ENCODE measurements around the gene DACT2. TPM values are rescaled to one million over a fixed set of nuclear protein-coding genes. Genes with fewer than 3 reads are reported as not detected.

Gene DACT2
- total and polyA plus RNA-seq, 10 of the 15 experiments (the other 5 are each of a cell fraction or from before 2014, with no cell fraction given): not detected

- H3K79me2 ChIP-seq (ENCODE audit: control insufficient read depth, insufficient read depth, low read length): no peaks in the 10 kb centered on the region
- no peaks in the 10 kb centered on the region for H4K20me1 ChIP-seq (ENCODE audit: control insufficient read depth, insufficient read depth)
- SMC1A ChIA-PET (ENCODE audit: uncharacterized antibody, unreplicated experiment): interaction anchor here (0.5 kb wide), 1 partner anchor 17 kb away, joined by 3 read pairs; no protein-coding TSS in a partner anchor
- WGBS (ENCODE audit: insufficient coverage, insufficient replicate concordance, low lambda C conversion rate, missing lambda C conversion rate): 10% methylated on average over 12 of the region's 12 CpGs
- no peak overlapping the region for H2AFZ ChIP-seq (ENCODE audit: control insufficient read depth, low read depth, low read length)
- no peaks in the 10 kb centered on the region for H3K27me3 ChIP-seq (replicated peaks in 1 of 2; ENCODE audit: control insufficient read depth in 2 of 2, insufficient read depth in 2 of 2, low read length in 1 of 2)
- in situ Hi-C loops (cut with MboI) (no loop called here), intact Hi-C loops (cut with micrococcal nuclease; ENCODE audit: unreplicated experiment) (no loop called here)
- H3K4me3 ChIP-seq: no peak overlapping the region
- BruUV-seq (replicated peaks): no TSS peak
- POLR2A ChIA-PET: no interaction called here
- no peaks in the 10 kb centered on the region for H3K4me1 ChIP-seq (ENCODE audit: control insufficient read depth, insufficient read depth, low read length)
- no peaks in the 10 kb centered on the region for H3K36me3 ChIP-seq (ENCODE audit: control insufficient read depth in 2 of 2, insufficient read depth in 2 of 2, low read length in 1 of 2)
- RAD21 ChIA-PET (ENCODE audit: unreplicated experiment): no interaction called here
- ATAC-seq (no peak), DNase-seq (ENCODE audit: low read depth, low spot score) (no peak), FAIRE-seq (no peak)
- no peak overlapping the region for H3K27ac ChIP-seq (ENCODE audit: control insufficient read depth, insufficient read depth)
- no peak overlapping the region for H3K9ac ChIP-seq (ENCODE audit: control insufficient read depth, insufficient read depth, low read length)
- no peak overlapping the region for H3K4me2 ChIP-seq (ENCODE audit: control insufficient read depth, insufficient read depth)
- CTCF ChIA-PET: no interaction called here
- TF ChIP-seq HDAC6 (IDR thresholded peaks at IDR 0.05; ENCODE audit: unreplicated experiment) (no peak), RELB (IDR thresholded peaks at IDR 0.05; ENCODE audit: low read depth) (no peak), CUX1 (IDR thresholded peaks at IDR 0.05; ENCODE audit: insufficient replicate concordance, low read depth, low read length) (no peak), E2F8 (IDR thresholded peaks at IDR 0.05; ENCODE audit: low read depth, partially characterized antibody) (no peak), NR2C2 (IDR thresholded peaks at IDR 0.05; ENCODE audit: borderline replicate concordance, control insufficient read depth, insufficient read length, low read depth) (no peak), CREB1 (IDR thresholded peaks at IDR 0.05; ENCODE audit: low read depth) (no peak), RB1 (IDR thresholded peaks at IDR 0.05; ENCODE audit: borderline replicate concordance) (no peak), RCOR1 (conservative IDR thresholded peaks at IDR 0.05; ENCODE audit: low read depth, low read length) (no peak)
- TF ChIP-seq, protein P1, sequence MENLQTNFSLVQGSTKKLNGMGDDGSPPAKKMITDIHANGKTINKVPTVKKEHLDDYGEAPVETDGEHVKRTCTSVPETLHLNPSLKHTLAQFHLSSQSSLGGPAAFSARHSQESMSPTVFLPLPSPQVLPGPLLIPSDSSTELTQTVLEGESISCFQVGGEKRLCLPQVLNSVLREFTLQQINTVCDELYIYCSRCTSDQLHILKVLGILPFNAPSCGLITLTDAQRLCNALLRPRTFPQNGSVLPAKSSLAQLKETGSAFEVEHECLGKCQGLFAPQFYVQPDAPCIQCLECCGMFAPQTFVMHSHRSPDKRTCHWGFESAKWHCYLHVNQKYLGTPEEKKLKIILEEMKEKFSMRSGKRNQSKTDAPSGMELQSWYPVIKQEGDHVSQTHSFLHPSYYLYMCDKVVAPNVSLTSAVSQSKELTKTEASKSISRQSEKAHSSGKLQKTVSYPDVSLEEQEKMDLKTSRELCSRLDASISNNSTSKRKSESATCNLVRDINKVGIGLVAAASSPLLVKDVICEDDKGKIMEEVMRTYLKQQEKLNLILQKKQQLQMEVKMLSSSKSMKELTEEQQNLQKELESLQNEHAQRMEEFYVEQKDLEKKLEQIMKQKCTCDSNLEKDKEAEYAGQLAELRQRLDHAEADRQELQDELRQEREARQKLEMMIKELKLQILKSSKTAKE (IDR thresholded peaks at IDR 0.05; ENCODE audit: low read depth, poor library complexity, severe bottlenecking): no peak
- H3K9me3 ChIP-seq (replicated peaks; ENCODE audit: control insufficient read depth, insufficient read depth, low read length): no peaks in the 10 kb centered on the region
Observed at GRCh38 chr6:168326294-168327261, 7.0 kb upstream of the DACT2 start.
